Mucosa of rectum (tissue), 2 donors: ENCODE measurements around the gene ACP1.

Experiments used
- H3K27ac ChIP-seq, 2 donors: one replicate each; pipeline ENCODE4 v1.7.0; 2013; ENCODE audit warnings: inconsistent platforms in 2 of 2, low read depth in 2 of 2, low read length in 2 of 2
- H3K27me3 ChIP-seq, 2 donors: one replicate each; pipeline ENCODE4 v1.7.0; 2013; ENCODE audit warnings: low read length in 2 of 2; ENCODE audit not compliant: control insufficient read depth in 2 of 2, insufficient read depth in 2 of 2
- H3K36me3 ChIP-seq, 2 donors: one replicate each; pipeline ENCODE4 v1.7.0; 2013; ENCODE audit warnings: low read length in 2 of 2; ENCODE audit not compliant: control insufficient read depth in 2 of 2, insufficient read depth in 2 of 2
- H3K4me1 ChIP-seq, 2 donors: one replicate each; pipeline ENCODE4 v1.7.0; 2013; ENCODE audit warnings: low read length in 2 of 2, mild to moderate bottlenecking in 1 of 2; ENCODE audit not compliant: control insufficient read depth in 2 of 2, insufficient read depth in 2 of 2
- H3K4me3 ChIP-seq, 2 donors: one replicate each; pipeline ENCODE4 v1.7.0; 2013; ENCODE audit warnings: low read length in 2 of 2
- H3K9ac ChIP-seq, 2 donors: one replicate each; pipeline ENCODE4 v1.7.0; 2013; ENCODE audit warnings: low read length in 2 of 2, low read depth in 1 of 2, mild to moderate bottlenecking in 1 of 2
- H3K9me3 ChIP-seq, 2 donors: one replicate each; pipeline ENCODE4 v1.7.0; 2013; ENCODE audit warnings: low read length in 2 of 2; ENCODE audit not compliant: control insufficient read depth in 2 of 2
- donor health status: healthy.
- donor health status: Normal muscosa, but diverticular disease.

Gene ACP1

DNA sequence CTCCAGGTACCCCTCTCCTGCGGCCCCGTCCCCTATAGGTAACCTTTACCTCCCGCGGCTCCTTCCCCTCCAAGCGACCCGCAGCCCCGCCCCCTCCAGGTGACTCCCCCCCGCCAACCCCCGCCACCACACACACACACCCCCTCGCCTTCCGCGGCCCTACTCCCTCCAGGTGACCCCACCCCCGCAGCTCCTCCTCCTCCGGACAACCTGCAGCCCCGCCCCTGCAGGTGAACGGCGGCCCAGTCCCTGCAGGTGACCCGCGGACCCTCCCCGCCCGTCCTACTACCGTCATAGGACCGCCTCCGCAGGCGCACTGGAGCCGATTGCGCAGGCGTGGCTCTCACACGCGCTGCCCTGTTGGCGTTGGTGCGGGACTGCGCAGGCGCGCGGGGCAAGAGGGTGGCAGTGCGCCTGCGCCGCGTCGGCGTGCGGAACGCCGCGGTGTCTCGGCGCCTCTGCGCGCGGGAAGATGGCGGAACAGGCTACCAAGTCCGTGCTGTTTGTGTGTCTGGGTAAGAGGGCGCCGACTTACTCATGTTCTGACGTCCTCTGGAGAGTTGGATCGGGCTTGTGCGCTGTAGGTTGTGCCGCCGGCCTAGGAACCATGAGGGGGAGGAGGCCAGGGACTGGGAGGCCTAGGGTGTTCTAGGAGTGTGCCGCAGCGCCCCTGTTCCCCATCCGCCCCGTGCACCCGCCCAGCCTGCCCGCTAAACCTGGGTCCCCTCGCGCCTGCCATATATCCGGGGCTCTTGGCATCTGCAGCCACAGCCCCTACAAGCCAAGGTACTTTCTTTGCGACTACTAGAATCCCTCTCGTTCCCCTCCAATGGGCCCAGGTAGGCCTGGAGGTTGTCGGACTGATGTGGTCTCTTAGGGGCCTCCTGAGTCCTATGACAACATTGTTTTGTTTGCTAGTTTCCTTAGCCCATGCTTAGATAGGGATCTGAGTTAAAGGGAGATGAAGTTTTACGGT lies at the start of gene ACP1:
Gene ACP1, plus strand, starts transcription at position 455 of the 976 bp plus-strand sequence. Its CDS starts 18 bp downstream, at position 473.
- Histone ChIP-seq H3K9me3 (no peaks in the 10 kb centered on the region), H3K9ac (peak within 1 kb of the TSS; percentile 79 to 91), H3K4me3 (peak within 1 kb of the TSS; percentile 94 to 95), H3K36me3 (peaks cover 0 to 2% of the 10 kb centered on the region in 2 donors), H3K4me1 (peaks cover 9 to 12% of the 10 kb centered on the region in 2 donors), H3K27me3 (no peaks in the 10 kb centered on the region), H3K27ac (peak within 1 kb of the TSS; percentile 93 to 95)

DNA sequence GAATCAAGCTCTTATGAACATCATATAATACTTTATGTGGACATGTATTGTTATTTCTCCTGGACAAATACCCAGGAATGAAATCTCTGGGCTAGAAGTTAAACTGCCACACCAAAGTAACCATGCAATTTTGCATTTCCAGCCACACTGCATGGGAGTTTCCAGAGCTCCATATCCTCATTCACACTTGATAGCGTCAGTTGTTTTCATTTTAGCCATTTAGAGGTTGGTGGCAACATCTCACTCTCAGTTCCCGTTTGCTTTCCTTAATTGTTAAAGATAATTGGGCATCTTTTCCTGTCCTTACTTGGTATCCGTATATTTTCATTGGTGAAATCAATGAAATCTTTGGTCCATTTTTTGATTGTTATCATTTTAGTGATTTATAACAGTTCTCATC lies 48.7 kb upstream of the ACP1 start:
- no peak overlapping the region for H3K27ac ChIP-seq
- H3K27me3 ChIP-seq: no peaks in the 10 kb centered on the region
- H3K4me3 ChIP-seq: no peak overlapping the region
- no peak overlapping the region for H3K9ac ChIP-seq
- H3K4me1 ChIP-seq: no peaks in the 10 kb centered on the region
- no peaks in the 10 kb centered on the region for H3K9me3 ChIP-seq
- H3K36me3 ChIP-seq: peaks cover 17 to 19% of the 10 kb centered on the region in 2 donors

DNA sequence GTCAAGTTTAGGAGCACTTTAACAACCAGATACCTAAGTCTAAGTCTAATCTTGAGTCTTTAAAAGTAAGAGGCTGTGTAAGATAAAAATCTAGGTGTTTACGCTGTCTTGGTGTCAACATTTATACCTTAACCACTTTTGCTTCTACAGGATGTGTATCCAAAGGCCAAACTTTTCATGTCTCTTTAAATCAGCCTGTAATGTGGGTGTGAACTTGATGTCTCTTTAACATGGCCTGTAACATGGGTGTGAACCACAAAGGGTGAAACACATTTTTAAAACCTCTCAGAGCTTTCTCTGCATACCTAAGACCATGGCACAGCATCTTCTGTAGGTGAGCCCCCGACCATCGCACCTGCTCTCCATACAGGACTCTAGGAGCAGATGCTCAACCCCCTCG lies 41.3 kb upstream of the ACP1 start:
- Histone ChIP-seq H3K4me1 (no peaks in the 10 kb centered on the region), H3K27me3 (no peaks in the 10 kb centered on the region), H3K9ac (no peak overlapping the region), H3K27ac (no peak overlapping the region), H3K36me3 (peaks cover 47 to 55% of the 10 kb centered on the region in 2 donors), H3K4me3 (no peak overlapping the region), H3K9me3 (no peaks in the 10 kb centered on the region)

DNA sequence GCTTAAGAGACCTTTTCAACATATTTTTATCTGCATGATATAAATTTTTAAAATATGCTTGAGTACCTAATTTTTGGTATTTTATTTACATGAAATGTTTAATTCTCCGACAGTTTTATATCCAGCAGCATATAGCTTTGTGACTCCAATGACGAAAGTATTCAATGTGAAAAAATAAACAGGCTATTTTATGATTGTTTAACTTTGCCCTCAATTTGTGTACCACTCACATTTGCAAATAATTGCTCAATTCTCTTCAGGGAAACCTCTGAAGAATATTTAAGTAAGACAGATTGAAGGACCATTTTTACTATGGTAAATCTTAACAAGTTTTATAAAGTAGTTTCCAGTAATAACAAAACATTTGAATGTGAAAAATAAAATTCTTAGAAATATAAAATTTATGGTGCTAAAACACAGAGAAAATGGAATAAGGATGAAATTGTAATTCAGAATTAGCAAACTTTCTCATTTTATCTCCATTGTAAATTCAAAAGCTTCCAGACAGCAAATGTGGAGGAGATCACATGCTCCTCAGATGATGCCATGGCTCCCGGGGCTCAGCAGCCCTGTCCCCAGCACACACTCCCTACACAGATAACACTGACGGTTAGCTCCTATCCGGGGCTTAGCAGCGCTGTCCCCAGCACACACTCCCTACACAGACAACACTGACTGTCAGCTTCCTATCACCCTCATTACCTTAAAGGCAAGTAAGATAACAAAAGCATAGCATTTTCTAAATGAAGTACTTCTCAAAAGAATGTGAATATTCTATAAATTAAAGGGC lies 40.6 kb upstream of the ACP1 start:
- Histone ChIP-seq H3K9ac (no peak overlapping the region), H3K27ac (no peak overlapping the region), H3K27me3 (no peaks in the 10 kb centered on the region), H3K4me3 (no peak overlapping the region), H3K36me3 (peaks cover 48 to 58% of the 10 kb centered on the region in 2 donors), H3K4me1 (no peaks in the 10 kb centered on the region), H3K9me3 (no peaks in the 10 kb centered on the region)

DNA sequence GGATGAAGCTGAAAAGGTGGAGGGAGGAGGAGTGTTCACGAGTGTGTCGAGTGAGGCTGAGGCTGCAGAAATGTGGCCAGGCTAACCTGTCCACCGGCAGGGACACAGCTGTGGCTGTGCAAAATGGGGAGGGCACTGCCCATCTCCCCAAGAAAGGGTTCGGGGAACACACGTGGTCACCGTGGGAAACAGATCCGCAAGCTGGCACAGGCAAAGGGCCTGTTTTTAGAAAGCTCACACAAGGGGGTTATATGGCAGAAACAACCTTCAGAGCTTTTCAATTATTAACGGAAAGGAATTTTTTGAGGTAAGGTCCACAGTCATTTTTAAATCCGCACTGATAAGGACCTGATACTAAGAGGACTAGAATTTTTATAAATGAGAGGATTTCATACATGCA lies 36.6 kb upstream of the ACP1 start:
- no peak overlapping the region for H3K9ac ChIP-seq
- H3K27ac ChIP-seq: no peak overlapping the region
- H3K27me3 ChIP-seq: no peaks in the 10 kb centered on the region
- H3K36me3 ChIP-seq: peaks cover 42 to 48% of the 10 kb centered on the region in 2 donors
- H3K4me1 ChIP-seq: no peaks in the 10 kb centered on the region
- H3K4me3 ChIP-seq: no peak overlapping the region
- no peaks in the 10 kb centered on the region for H3K9me3 ChIP-seq

DNA sequence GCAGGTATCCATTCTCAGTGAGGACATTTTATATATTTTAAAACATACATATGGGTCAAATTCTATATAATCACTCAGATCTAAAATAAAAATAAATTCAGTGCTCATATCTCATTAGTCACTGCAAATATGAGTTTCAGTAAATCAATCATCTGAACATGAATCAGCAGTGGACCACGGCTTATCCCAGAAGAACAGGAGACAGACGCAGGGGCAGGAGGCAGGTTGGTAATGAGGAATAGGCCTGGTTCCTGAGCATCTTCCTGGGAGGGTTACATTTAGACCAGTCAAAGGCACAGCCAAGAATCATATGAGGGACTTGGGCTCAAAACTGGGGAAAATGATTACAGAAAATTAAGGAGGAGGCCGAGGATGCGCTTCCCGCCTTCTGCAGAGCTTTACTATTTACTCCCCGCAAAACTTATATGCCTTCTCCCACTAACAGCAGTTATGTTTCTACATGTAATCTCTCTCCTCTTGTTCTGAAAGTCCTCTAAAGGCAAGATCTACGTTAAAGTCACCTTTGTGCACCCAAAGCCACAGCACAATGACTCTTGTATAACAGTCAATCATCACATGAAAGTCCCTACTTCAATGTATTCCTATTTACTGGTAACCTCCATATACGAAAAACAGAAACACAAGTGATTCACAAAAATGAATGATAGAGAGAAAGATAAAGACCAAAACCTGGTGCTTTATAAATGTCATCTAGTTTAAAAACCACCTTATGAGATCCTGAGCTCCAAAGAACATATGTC lies 36.0 kb upstream of the ACP1 start:
- H3K4me3 ChIP-seq: no peak overlapping the region
- no peaks in the 10 kb centered on the region for H3K9me3 ChIP-seq
- no peaks in the 10 kb centered on the region for H3K27me3 ChIP-seq
- no peak overlapping the region for H3K27ac ChIP-seq
- H3K4me1 ChIP-seq: no peaks in the 10 kb centered on the region
- no peak overlapping the region for H3K9ac ChIP-seq
- peaks cover 39 to 43% of the 10 kb centered on the region in 2 donors for H3K36me3 ChIP-seq

DNA sequence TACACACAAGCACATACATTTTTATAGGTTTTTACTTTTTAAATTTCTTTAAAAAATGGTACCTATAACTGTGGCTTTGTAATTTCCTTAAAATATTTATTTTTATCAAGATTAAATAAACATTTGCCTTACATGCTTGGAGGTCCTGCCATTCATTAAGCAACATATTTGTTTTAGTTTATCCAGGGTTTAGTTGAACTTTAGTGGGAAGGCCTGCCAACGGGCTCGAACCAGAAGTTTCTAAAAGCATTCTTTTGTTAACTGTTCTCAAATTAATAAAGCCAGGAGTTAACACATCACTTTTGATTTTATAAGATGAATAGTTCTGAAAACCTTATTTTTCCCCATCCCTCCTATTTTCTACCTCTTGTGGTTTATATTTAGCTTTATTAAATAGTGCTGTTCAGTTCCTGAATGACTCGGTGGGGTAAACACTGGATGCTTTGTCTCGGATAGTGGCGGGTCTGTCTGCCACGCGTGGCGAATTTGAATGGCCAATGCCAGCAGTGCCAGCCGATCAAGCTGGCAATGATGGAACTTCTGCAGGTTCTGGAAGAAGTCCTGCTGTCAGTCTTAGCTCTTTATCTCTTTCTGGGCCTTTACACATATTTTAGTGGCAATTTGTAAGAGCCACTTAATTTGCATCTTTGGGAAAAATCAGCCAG lies 33.1 kb upstream of the ACP1 start:
- H3K4me1 ChIP-seq: no peaks in the 10 kb centered on the region
- no peaks in the 10 kb centered on the region for H3K9me3 ChIP-seq
- H3K9ac ChIP-seq: no peak overlapping the region
- H3K27me3 ChIP-seq: no peaks in the 10 kb centered on the region
- H3K4me3 ChIP-seq: no peak overlapping the region
- H3K36me3 ChIP-seq: peaks cover 26 to 29% of the 10 kb centered on the region in 2 donors
- no peak overlapping the region for H3K27ac ChIP-seq

DNA sequence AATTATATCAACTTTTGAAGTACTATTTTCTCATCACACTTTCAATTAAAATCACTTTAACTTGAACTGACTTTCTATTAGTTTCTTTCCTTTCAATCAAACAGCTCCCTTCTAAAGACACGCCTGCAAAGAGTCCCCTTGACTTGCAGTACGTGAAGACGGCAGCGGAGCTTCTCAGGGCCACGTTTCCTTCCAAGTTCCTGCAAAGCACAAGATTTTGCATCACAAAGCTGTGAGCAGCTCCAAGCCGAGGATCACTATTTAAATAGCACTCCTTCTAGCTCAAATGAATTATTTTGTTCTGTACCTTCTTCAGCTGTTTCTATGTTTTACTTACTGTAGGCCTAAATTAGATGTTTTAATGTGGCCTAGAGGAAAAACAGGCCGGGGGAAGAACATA lies 31.7 kb upstream of the ACP1 start:
- H3K27ac ChIP-seq: no peak overlapping the region
- H3K9ac ChIP-seq: no peak overlapping the region
- no peak overlapping the region for H3K4me3 ChIP-seq
- no peaks in the 10 kb centered on the region for H3K4me1 ChIP-seq
- H3K27me3 ChIP-seq: no peaks in the 10 kb centered on the region
- no peaks in the 10 kb centered on the region for H3K9me3 ChIP-seq
- H3K36me3 ChIP-seq: peaks cover 21 to 22% of the 10 kb centered on the region in 2 donors

DNA sequence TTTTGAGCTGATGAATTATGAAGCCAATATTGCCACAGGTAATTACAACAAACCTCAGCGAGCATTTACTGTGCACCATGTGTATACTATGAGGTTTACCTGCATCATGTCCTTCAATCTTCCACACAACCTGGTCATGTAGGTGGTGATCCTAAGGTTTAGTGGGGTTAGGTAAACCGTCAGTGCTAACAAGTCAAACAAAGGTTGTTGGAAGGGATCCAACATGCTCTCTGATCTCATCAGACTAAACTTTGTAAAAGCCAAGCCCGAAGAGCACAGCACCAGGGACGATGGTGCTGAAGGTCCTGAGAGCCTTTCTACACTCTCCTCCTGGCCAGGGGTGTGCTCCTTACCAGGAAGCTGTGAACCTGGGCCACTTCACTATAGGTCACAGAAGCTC lies 30.3 kb upstream of the ACP1 start:
- H3K9me3 ChIP-seq: no peaks in the 10 kb centered on the region
- no peak overlapping the region for H3K9ac ChIP-seq
- no peak overlapping the region for H3K4me3 ChIP-seq
- H3K27me3 ChIP-seq: no peaks in the 10 kb centered on the region
- H3K27ac ChIP-seq: no peak overlapping the region
- H3K36me3 ChIP-seq: peaks cover 14 to 18% of the 10 kb centered on the region in 2 donors
- no peaks in the 10 kb centered on the region for H3K4me1 ChIP-seq
